ENCODE data around the gene HSPA4L. TPM values are rescaled to one million over a fixed set of nuclear protein-coding genes. Genes with fewer than 3 reads are reported as not detected.

The HSPA4L gene
- total and polyA plus RNA-seq, 2 donors (not counting 1 experiment from before 2014, with no cell fraction given), result not detected

DNA sequence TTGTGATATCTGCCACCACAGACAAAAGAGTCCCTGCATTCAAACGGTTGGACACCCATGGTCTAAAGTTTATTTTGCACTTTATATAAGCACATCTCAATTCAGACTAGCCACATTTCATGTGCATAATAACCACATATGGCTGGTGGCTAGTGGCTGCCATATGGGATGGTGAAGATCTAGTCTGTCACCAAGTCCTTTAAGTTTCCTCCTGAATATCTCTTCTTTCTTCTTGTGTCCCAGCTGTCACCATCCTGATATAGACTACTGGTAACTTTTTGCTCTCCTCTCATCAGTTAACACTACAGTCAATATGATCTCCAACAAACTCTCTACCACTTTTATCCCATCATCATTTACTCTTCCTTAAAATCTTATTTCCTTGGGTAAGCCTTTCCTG lies 9.3 kb downstream of the HSPA4L start:
- no peak overlapping the region for H3K4me2 ChIP-seq (replicated peaks; ENCODE audit: low read depth, low read length, poor library complexity, severe bottlenecking)
- H3K9me3 ChIP-seq (ENCODE audit: control extremely low read depth in 1 of 3, control insufficient read depth in 2 of 3, insufficient read depth in 1 of 3, low read length in 2 of 3), result no peaks in the 10 kb centered on the region
- H2AFZ ChIP-seq (ENCODE audit: insufficient read depth, low read depth, low read length, poor library complexity, severe bottlenecking), result no peak overlapping the region
- no peaks in the 10 kb centered on the region for H3K9me3 Mint-ChIP-seq (ENCODE audit: insufficient read depth)
- H3K9ac ChIP-seq (ENCODE audit: low read length), result no peak overlapping the region
- no peak overlapping the region for H3K27ac ChIP-seq (ENCODE audit: low read length in 2 of 2)
- no peak overlapping the region for H3K4me3 Mint-ChIP-seq
- H3K27ac Mint-ChIP-seq, result no peak overlapping the region
- H3K36me3 ChIP-seq (replicated peaks in 1 of 2; ENCODE audit: control extremely low read depth in 1 of 2, control insufficient read depth in 1 of 2, extremely low read depth in 1 of 2, insufficient read depth in 2 of 2, low read length in 1 of 2), result no peaks in the 10 kb centered on the region
- intact Hi-C loops (cut with micrococcal nuclease), result no loop called here
- peaks cover 29% of the 10 kb centered on the region for H3K27me3 Mint-ChIP-seq
- no peaks in the 10 kb centered on the region for H4K20me1 ChIP-seq (ENCODE audit: control insufficient read depth, insufficient read depth, low read length, poor library complexity, severe bottlenecking)
- DNase-seq, result no peak
- WGBS (ENCODE audit: insufficient coverage), result no CpG with 5 or more reads among the region's 1 CpG
- H3K79me2 ChIP-seq (ENCODE audit: control insufficient read depth, insufficient read depth, low read length), result no peaks in the 10 kb centered on the region
- no peaks in the 10 kb centered on the region for H3K4me1 ChIP-seq (ENCODE audit: control insufficient read depth in 2 of 2, insufficient read depth in 2 of 2, low read length in 2 of 2)
- no peaks in the 10 kb centered on the region for H3K4me1 Mint-ChIP-seq
- no peak for ATAC-seq (ENCODE audit: low read depth)
- peaks cover 0 to 8% (median 2%) of the 10 kb centered on the region in 4 experiments for H3K27me3 ChIP-seq (replicated peaks in 1 of 4; ENCODE audit: control extremely low read depth in 1 of 4, control insufficient read depth in 3 of 4, insufficient read depth in 4 of 4, low read length in 3 of 4)
- no peak overlapping the region for H3K4me3 ChIP-seq (ENCODE audit: control extremely low read depth in 1 of 5, extremely low read depth in 1 of 5, insufficient read depth in 1 of 5, low read depth in 2 of 5, low read length in 4 of 5)
- TF ChIP-seq EZH2 (IDR thresholded peaks at IDR 0.05; ENCODE audit: borderline replicate concordance, insufficient read depth, low read depth, low read length, poor library complexity, severe bottlenecking) (no peak), CTCF (IDR thresholded peaks at IDR 0.05) (no peak)
- ChIA-PET POLR2A (no interaction called here), CTCF (no interaction called here)

DNA sequence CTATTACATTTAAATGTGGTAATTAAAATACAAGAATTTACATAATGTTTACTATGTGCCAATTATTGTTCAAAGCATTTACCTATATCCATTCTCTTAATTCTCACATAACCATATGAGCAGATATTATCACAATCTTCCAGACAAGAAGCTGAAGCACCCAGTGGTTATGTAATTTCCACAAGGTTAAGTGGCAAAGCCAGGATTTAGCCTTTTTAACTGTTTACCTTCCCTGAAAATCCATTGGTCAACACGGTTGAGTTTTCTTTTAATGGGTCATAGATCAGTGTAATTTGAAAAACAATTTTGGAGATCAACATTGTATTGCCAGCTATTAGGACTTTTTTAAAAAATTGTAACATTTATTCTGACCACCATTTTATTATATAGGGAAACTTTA lies 11.4 kb downstream of the HSPA4L start:
- H3K9me3 ChIP-seq (ENCODE audit: control extremely low read depth in 1 of 3, control insufficient read depth in 2 of 3, insufficient read depth in 1 of 3, low read length in 2 of 3), result no peaks in the 10 kb centered on the region
- peaks cover 0 to 5% (median 1%) of the 10 kb centered on the region in 4 experiments for H3K27me3 ChIP-seq (replicated peaks in 1 of 4; ENCODE audit: control extremely low read depth in 1 of 4, control insufficient read depth in 3 of 4, insufficient read depth in 4 of 4, low read length in 3 of 4)
- no peak overlapping the region for H3K4me3 Mint-ChIP-seq
- no CpG with 5 or more reads among the region's 1 CpG for WGBS (ENCODE audit: insufficient coverage)
- H3K9me3 Mint-ChIP-seq (ENCODE audit: insufficient read depth), result no peaks in the 10 kb centered on the region
- H2AFZ ChIP-seq (ENCODE audit: insufficient read depth, low read depth, low read length, poor library complexity, severe bottlenecking), result no peak overlapping the region
- TF ChIP-seq EZH2 (IDR thresholded peaks at IDR 0.05; ENCODE audit: borderline replicate concordance, insufficient read depth, low read depth, low read length, poor library complexity, severe bottlenecking), result no peak
- TF ChIP-seq CTCF (IDR thresholded peaks at IDR 0.05), result no peak
- H3K4me1 ChIP-seq (ENCODE audit: control insufficient read depth in 2 of 2, insufficient read depth in 2 of 2, low read length in 2 of 2), result no peaks in the 10 kb centered on the region
- no peak overlapping the region for H3K27ac ChIP-seq (ENCODE audit: low read length in 2 of 2)
- ATAC-seq (ENCODE audit: low read depth) (no peak), DNase-seq (no peak)
- H3K27me3 Mint-ChIP-seq, result peaks cover 30% of the 10 kb centered on the region
- intact Hi-C loops (cut with micrococcal nuclease), result no loop called here
- H4K20me1 ChIP-seq (ENCODE audit: control insufficient read depth, insufficient read depth, low read length, poor library complexity, severe bottlenecking), result no peaks in the 10 kb centered on the region
- POLR2A ChIA-PET, result no interaction called here
- CTCF ChIA-PET, result no interaction called here
- no peak overlapping the region for H3K9ac ChIP-seq (ENCODE audit: low read length)
- no peak overlapping the region for H3K4me3 ChIP-seq (ENCODE audit: control extremely low read depth in 1 of 5, extremely low read depth in 1 of 5, insufficient read depth in 1 of 5, low read depth in 2 of 5, low read length in 4 of 5)
- no peak overlapping the region for H3K27ac Mint-ChIP-seq
- no peak overlapping the region for H3K4me2 ChIP-seq (replicated peaks; ENCODE audit: low read depth, low read length, poor library complexity, severe bottlenecking)
- H3K79me2 ChIP-seq (ENCODE audit: control insufficient read depth, insufficient read depth, low read length), result no peaks in the 10 kb centered on the region
- no peaks in the 10 kb centered on the region for H3K36me3 ChIP-seq (replicated peaks in 1 of 2; ENCODE audit: control extremely low read depth in 1 of 2, control insufficient read depth in 1 of 2, extremely low read depth in 1 of 2, insufficient read depth in 2 of 2, low read length in 1 of 2)
- H3K4me1 Mint-ChIP-seq, result no peaks in the 10 kb centered on the region
